Bronchial epithelial cell (primary cell): ENCODE data around the gene TRIM2. TPM values are rescaled to one million over a fixed set of nuclear protein-coding genes. Genes with fewer than 3 reads are reported as not detected.

ENCODE experiments used
- DNase-seq: peaks from one replicate; pipeline ENCODE4 v3.0.0-alpha.2; 2010; ENCODE audit warnings: low read depth
- FAIRE-seq: peaks from 2 replicates; lab custom pipeline; 2011; peaks lifted over from hg19 to GRCh38; lab: Jason Lieb, UNC
- H3K27me3 ChIP-seq: 2 replicates; pipeline ENCODE4 v1.5.1; 2011; ENCODE audit warnings: low read length; ENCODE audit not compliant: control insufficient read depth, insufficient read depth
- H3K36me3 ChIP-seq: 2 replicates; pipeline ENCODE4 v1.5.1; 2011; ENCODE audit warnings: low read length; ENCODE audit not compliant: control insufficient read depth, insufficient read depth
- H3K4me3 ChIP-seq: 2 replicates; pipeline ENCODE4 v1.5.1; 2011; ENCODE audit warnings: mild to moderate bottlenecking, low read depth, low read length, control low read depth
- total RNA-seq: library from RNA; depleted of rRNA; stranded (reverse); fragments of >200 nt; gene quantifications from 2 replicates; pipeline ENCODE4 v1.2.1, GENCODE V29; 2014
- TF ChIP-seq, protein P1 (sequence below): IDR thresholded peaks from 2 replicates; pipeline ENCODE4 v1.5.1; 2011; ENCODE audit warnings: mild to moderate bottlenecking, moderate library complexity, low read length, control low read depth, inconsistent platforms; ENCODE audit not compliant: insufficient read depth, severe bottlenecking

TRIM2 gene
- total RNA-seq, 1 donor from 2014 or later = 7.1 TPM

DNA sequence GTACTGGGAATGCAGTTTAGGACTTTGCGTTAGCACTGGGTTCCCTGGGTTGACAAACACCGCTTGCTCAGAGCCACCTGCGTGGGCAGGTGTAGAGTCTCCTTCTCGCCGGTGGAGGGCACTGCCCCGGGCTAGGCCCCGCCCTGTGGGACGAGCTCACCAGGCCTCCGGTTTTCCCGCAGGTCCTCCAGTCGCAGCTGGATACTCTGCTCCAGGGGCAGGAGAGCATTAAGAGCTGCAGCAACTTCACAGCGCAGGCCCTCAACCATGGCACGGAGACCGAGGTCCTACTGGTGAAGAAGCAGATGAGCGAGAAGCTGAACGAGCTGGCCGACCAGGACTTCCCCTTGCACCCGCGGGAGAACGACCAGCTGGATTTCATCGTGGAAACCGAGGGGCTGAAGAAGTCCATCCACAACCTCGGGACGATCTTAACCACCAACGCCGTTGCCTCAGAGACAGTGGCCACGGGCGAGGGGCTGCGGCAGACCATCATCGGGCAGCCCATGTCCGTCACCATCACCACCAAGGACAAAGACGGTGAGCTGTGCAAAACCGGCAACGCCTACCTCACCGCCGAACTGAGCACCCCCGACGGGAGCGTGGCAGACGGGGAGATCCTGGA is 91.0 kb downstream of the TRIM2 start:
- DNase-seq (no peak), FAIRE-seq (no peak)
- no peaks in the 10 kb centered on the region for H3K27me3 ChIP-seq
- no peak overlapping the region for H3K4me3 ChIP-seq
- TF ChIP-seq, protein P1, sequence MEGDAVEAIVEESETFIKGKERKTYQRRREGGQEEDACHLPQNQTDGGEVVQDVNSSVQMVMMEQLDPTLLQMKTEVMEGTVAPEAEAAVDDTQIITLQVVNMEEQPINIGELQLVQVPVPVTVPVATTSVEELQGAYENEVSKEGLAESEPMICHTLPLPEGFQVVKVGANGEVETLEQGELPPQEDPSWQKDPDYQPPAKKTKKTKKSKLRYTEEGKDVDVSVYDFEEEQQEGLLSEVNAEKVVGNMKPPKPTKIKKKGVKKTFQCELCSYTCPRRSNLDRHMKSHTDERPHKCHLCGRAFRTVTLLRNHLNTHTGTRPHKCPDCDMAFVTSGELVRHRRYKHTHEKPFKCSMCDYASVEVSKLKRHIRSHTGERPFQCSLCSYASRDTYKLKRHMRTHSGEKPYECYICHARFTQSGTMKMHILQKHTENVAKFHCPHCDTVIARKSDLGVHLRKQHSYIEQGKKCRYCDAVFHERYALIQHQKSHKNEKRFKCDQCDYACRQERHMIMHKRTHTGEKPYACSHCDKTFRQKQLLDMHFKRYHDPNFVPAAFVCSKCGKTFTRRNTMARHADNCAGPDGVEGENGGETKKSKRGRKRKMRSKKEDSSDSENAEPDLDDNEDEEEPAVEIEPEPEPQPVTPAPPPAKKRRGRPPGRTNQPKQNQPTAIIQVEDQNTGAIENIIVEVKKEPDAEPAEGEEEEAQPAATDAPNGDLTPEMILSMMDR = peak; percentile 56
- no peaks in the 10 kb centered on the region for H3K36me3 ChIP-seq

DNA sequence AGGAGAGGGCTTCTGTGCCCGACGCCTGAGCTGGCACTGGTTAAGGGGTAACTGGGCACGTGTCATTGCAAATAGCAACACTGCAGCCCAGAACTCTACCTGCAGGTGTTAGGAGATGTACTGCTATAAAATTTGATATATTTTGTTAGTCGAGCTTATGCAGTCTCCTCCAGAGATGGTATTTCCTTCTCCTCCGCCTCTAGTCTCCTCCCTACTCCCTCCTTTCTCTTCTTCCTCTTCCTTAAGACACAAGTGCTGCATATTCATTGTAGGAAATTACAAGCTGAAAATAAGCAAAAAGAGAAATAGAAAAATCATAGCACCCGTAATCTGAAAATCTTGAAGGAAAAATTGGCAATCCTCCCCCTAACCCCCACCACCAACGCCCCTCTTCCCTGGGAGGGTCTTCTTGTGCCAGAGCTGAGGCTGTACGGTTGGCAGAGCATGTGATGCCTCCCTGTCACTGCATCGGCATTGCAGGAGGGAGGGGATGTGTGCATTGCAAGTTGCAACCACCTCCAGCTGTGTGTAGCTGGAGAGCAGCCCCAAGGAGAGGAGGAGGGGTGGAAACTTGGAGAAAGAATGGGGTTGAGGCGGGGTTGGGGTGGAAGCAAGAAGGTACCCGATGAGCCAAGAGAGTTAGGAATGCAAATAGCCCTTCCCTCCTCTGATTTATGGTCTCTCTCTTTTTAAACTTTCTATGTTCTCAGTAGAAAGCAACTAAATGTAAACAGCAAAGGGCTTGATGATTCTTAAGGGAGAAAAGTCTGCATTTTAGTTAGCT is 92.0 kb downstream of the TRIM2 start:
- no peak for FAIRE-seq

DNA sequence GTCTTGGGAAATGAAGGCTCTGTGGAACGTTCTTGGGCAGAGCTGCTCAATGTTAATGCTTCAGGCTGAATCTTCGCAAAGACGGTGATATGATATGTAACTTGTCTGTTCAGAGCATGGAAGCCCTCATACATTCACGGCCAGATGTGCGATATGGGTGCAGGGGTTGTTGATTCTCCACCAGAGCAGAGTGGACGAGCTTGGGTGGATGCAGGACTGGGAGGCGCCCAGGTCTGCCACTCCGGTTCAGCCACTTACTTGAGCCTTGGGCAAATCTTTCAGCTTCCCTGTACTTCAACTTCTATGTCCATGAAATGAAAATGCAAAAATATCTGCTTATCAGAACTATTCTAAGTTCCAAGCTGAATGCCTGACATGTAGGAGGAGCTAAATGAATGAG is 92.9 kb downstream of the TRIM2 start:
- no peak overlapping the region for H3K4me3 ChIP-seq
- FAIRE-seq = peak; percentile 64

More for the DNA sequence above, 92.0 kb downstream of the TRIM2 start:
- Histone ChIP-seq H3K4me3 (no peak overlapping the region), H3K27me3 (no peaks in the 10 kb centered on the region), H3K36me3 (no peaks in the 10 kb centered on the region)
- TF ChIP-seq, protein P1 = no peak
- peak; percentile 20 for DNase-seq

DNA sequence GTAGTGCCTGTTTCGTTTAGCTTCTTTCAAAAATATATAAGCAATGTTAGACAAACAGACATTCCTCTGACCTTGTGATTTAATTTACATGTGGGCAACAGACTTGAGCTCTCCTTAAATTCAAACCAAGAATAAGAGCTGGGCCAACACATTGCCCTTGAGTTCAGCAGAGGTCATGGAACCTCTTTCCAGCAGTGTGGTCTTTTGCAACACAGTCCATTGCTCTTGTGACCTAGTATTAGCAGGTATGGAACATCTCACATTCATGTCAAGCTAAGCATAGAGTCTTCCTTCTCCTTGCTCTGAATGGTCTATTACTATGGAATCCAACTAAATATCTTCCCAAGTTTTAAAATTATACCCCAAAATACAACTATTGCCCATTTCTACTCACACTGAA is 106.5 kb downstream of the TRIM2 start:
- no peaks in the 10 kb centered on the region for H3K27me3 ChIP-seq
- TF ChIP-seq, protein P1 = no peak
- FAIRE-seq = no peak
- H3K4me3 ChIP-seq = no peak overlapping the region
- DNase-seq = no peak
- no peaks in the 10 kb centered on the region for H3K36me3 ChIP-seq

More for the DNA sequence above, 92.9 kb downstream of the TRIM2 start:
- no peaks in the 10 kb centered on the region for H3K36me3 ChIP-seq
- DNase-seq = no peak
- TF ChIP-seq, protein P1 = no peak
- H3K27me3 ChIP-seq = no peaks in the 10 kb centered on the region

DNA sequence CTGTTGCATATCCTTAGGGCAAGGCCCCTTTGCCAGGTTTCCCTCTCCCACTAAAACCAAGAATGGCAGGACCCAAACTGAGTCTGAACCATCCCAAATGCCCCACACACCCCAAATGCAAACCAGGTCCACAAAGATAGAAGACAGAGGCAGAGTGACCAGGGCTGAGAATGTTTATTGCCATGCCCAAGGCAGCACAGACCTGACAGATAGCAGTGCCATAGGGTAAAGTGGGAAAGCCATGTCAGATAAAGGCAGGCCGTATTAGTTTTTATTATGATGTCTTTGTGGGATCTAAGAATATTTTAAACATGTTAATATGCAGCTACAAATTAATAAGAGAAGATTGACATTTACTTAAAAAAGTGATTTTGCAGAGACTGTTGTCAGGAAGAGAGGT is 110.7 kb downstream of the TRIM2 start:
- Histone ChIP-seq H3K27me3 (no peaks in the 10 kb centered on the region), H3K36me3 (no peaks in the 10 kb centered on the region), H3K4me3 (no peak overlapping the region)
- DNase-seq (no peak), FAIRE-seq (no peak)
- TF ChIP-seq, protein P1 = no peak
